Testis (tissue), 2 donors: ENCODE measurements around the gene ELOVL7.

Experiments used
- POLR2A ChIP-seq: fragments of 450-650 bp; IDR thresholded peaks from one replicate; pipeline ENCODE4 v1.6.1; 2017; ENCODE audit warnings: antibody characterized with exemption, mild to moderate bottlenecking, moderate library complexity
- TF ChIP-seq, protein P1 (sequence below), 3 experiments: fragments of 450-650 bp in 2 of 3; fragments of 200-600 bp in 1 of 3; sonication (generic) in 1 of 3; IDR thresholded peaks; one replicate each; pipeline ENCODE4 v1.5.1; 2016 to 2019; ENCODE audit warnings: antibody characterized with exemption in 3 of 3, mild to moderate bottlenecking in 2 of 3, moderate library complexity in 1 of 3

DNA sequence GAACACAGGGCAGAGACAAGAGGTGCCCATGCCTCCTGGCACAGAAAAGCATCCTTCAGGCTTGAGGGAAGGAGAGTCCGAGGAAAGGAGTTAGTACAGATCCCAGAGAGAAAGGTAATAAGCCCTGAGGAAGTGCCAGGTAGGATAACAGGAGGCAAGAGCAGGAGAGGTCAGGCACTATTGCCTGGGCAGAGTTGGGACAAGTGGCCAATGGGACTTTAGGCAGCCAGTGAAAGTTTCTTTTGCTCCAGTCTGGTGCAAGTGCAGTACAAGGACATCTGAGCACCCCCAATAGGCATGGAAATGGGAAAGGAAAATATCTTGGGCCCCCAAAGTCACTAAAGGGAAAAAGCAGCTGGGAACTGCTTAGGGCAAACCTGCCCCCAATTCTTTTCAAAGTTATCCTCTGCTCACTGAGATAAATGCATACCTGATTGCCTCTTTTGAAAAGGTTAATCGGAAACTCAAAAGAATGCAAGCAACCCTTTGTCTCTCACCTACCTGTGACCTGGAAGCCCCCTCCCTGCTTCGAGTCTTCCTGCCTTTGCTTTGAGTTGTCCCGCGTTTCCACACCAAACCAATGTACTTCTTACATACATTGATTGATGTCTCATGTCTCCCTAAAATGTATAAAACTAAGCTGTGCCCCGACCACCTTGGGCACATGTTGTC, 46.5 kb downstream of the ELOVL7 start:
- TF ChIP-seq, protein P1, sequence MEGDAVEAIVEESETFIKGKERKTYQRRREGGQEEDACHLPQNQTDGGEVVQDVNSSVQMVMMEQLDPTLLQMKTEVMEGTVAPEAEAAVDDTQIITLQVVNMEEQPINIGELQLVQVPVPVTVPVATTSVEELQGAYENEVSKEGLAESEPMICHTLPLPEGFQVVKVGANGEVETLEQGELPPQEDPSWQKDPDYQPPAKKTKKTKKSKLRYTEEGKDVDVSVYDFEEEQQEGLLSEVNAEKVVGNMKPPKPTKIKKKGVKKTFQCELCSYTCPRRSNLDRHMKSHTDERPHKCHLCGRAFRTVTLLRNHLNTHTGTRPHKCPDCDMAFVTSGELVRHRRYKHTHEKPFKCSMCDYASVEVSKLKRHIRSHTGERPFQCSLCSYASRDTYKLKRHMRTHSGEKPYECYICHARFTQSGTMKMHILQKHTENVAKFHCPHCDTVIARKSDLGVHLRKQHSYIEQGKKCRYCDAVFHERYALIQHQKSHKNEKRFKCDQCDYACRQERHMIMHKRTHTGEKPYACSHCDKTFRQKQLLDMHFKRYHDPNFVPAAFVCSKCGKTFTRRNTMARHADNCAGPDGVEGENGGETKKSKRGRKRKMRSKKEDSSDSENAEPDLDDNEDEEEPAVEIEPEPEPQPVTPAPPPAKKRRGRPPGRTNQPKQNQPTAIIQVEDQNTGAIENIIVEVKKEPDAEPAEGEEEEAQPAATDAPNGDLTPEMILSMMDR (IDR thresholded peaks at IDR 0.05) = no peak
- TF ChIP-seq POLR2A = no peak
